Endodermal cell (in vitro differentiated cells): ENCODE measurements around the gene UBASH3A. TPM values are rescaled to one million over a fixed set of nuclear protein-coding genes. Genes with fewer than 3 reads are reported as not detected.

Experiments
- DNase-seq: peaks from one replicate; pipeline ENCODE4 v3.0.0-alpha.2; 2017
- H3K27ac ChIP-seq: 2 replicates; pipeline ENCODE4 v1.5.1; 2013; ENCODE audit warnings: mild to moderate bottlenecking, low read depth, low read length, moderate library complexity
- H3K27me3 ChIP-seq: 2 replicates; pipeline ENCODE4 v1.6.1; 2013; ENCODE audit warnings: mild to moderate bottlenecking, low read length, moderate library complexity; ENCODE audit not compliant: insufficient read depth, control insufficient read depth, poor library complexity, severe bottlenecking
- H3K36me3 ChIP-seq: 2 replicates; pipeline ENCODE4 v1.7.0; 2013; ENCODE audit warnings: mild to moderate bottlenecking, low read length, moderate library complexity; ENCODE audit not compliant: control insufficient read depth, insufficient read depth
- H3K4me1 ChIP-seq: one replicate; pipeline ENCODE4 v1.7.0; 2013; ENCODE audit warnings: low read length; ENCODE audit not compliant: control insufficient read depth, insufficient read depth
- H3K4me3 ChIP-seq: 2 replicates; pipeline ENCODE4 v1.5.1; 2013; ENCODE audit warnings: mild to moderate bottlenecking, low read length, moderate library complexity
- H3K9ac ChIP-seq: 2 replicates; pipeline ENCODE4 v1.6.1; 2013; ENCODE audit warnings: mild to moderate bottlenecking, low read length, moderate library complexity; ENCODE audit not compliant: poor library complexity, severe bottlenecking; ENCODE audit errors: extremely low read depth
- H3K9me3 ChIP-seq: 2 replicates; pipeline ENCODE4 v1.6.1; 2013; ENCODE audit warnings: mild to moderate bottlenecking, low read length, moderate library complexity; ENCODE audit not compliant: control insufficient read depth
- H3K27ac Mint-ChIP-seq: 2 replicates; pipeline ENCODE4 v1.8.0; 2020; ENCODE audit warnings: mixed read lengths
- H3K27me3 Mint-ChIP-seq: 2 replicates; pipeline ENCODE4 v1.8.0; 2021; ENCODE audit warnings: mild to moderate bottlenecking, mixed read lengths; ENCODE audit not compliant: insufficient read depth
- H3K36me3 Mint-ChIP-seq: 2 replicates; pipeline ENCODE4 v1.8.0; 2020; ENCODE audit warnings: low read depth, mixed read lengths
- H3K4me1 Mint-ChIP-seq: 2 replicates; pipeline ENCODE4 v1.8.0; 2020; ENCODE audit warnings: mixed read lengths
- H3K4me3 Mint-ChIP-seq: 2 replicates; pipeline ENCODE4 v1.8.0; 2020; ENCODE audit warnings: mild to moderate bottlenecking, moderate library complexity, mixed read lengths
- H3K9me3 Mint-ChIP-seq: 2 replicates; pipeline ENCODE4 v1.8.0; 2020; ENCODE audit warnings: mild to moderate bottlenecking, mixed read lengths
- WGBS, 2 experiments: methylation state at CpG; one replicate each; pipeline versions ENCODE4 v1.1.5 to v1.1.7; 2013; ENCODE audit warnings: missing lambda C conversion rate in 2 of 2, mixed read lengths in 1 of 2; ENCODE audit not compliant: insufficient coverage in 1 of 2, insufficient read length in 1 of 2; 5-methylcytosine and 5-hydroxymethylcytosine counted together
- total RNA-seq, 2 donors: library from RNA; stranded (reverse); fragmentation: NEBNext Ultra II Directional in 1 of 2; extraction: Animal tissue kit (Norgen Biotek cat#: 25700) in 1 of 2; gene quantifications; 2 replicates in 1 of 2; 3 replicates in 1 of 2; pipeline ENCODE4 v1.2.1, GENCODE V29; 2021
- TF ChIP-seq, protein P1 (sequence below): fragments of 200-600 bp; sonication (generic); conservative IDR thresholded peaks from 2 replicates; pipeline ENCODE4 v1.5.0; 2021; ENCODE audit warnings: antibody characterized with exemption, mild to moderate bottlenecking

The UBASH3A gene
- total RNA-seq, 2 donors from 2014 or later, result not detected

- Mint-ChIP-seq H3K27me3 (no peaks in the 10 kb centered on the region), H3K36me3 (no peaks in the 10 kb centered on the region), H3K27ac (no peak within 1 kb of the TSS), H3K9me3 (no peaks in the 10 kb centered on the region), H3K4me3 (no peak within 1 kb of the TSS), H3K4me1 (peaks cover 10% of the 10 kb centered on the region)
- Histone ChIP-seq H3K4me3 (no peak within 1 kb of the TSS), H3K27me3 (no peaks in the 10 kb centered on the region), H3K27ac (no peak within 1 kb of the TSS), H3K9ac (no peak within 1 kb of the TSS), H3K9me3 (no peaks in the 10 kb centered on the region), H3K4me1 (no peaks in the 10 kb centered on the region), H3K36me3 (no peaks in the 10 kb centered on the region)
- 90 to 94% methylated on average over 14 to 17 of the region's 17 CpGs for WGBS, 2 experiments
- DNase-seq, result no peak
- TF ChIP-seq, protein P1, sequence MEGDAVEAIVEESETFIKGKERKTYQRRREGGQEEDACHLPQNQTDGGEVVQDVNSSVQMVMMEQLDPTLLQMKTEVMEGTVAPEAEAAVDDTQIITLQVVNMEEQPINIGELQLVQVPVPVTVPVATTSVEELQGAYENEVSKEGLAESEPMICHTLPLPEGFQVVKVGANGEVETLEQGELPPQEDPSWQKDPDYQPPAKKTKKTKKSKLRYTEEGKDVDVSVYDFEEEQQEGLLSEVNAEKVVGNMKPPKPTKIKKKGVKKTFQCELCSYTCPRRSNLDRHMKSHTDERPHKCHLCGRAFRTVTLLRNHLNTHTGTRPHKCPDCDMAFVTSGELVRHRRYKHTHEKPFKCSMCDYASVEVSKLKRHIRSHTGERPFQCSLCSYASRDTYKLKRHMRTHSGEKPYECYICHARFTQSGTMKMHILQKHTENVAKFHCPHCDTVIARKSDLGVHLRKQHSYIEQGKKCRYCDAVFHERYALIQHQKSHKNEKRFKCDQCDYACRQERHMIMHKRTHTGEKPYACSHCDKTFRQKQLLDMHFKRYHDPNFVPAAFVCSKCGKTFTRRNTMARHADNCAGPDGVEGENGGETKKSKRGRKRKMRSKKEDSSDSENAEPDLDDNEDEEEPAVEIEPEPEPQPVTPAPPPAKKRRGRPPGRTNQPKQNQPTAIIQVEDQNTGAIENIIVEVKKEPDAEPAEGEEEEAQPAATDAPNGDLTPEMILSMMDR, result no peak
These were observed 7.6 kb upstream of the UBASH3A start, which contains the start of gene TMPRSS3 for GRCh38 chr21:42395905-42396651. TMPRSS3 (minus strand) TSS chr21:42396052; CDS start chr21:42395417, 635 bp downstream.

DNA sequence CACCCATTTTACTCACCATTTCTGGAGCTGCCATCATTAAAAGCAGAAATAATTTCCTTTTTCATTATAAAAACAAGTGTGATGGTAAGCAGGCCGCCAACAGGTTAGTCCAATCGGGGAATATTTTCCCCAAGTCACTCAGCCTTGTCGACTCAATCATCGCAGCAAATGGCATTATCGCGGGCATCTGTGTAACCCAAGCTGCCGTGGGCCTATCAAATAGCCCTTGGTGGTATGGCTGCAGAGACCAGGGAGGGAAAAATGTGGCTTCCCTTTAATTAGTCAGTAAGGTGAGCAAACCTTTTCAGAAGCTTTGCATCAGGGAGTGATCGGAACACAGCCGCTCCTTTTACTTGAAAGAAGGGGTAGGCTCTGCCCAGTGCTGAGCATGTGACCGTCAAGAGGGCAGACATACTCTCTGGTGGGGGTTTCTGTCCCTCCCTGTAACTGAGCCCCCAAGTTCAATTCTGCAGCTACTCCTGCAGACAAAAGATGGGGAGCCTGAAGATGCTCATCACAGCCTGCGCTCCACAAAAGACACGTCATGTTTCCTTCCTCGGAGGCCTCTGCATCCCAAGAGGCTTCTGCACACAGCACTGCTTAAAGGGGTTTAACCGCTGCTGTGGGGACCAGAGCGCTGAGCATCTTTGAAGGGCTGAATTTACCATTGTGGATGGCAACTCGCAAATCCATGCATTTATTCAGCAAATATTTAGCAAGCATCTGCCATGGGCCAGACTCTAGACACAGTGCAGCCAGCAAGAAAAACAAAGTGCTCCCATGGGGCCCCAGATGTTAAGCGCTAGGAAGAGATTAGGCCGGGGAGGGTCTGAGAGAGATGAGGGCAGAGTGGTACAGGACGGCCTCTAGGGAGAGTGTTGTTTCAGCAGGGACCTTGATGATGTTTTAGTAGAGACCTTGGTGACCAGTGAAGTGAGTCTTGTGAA lies 6.6 kb upstream of the UBASH3A start:
- Mint-ChIP-seq H3K36me3 (no peaks in the 10 kb centered on the region), H3K27me3 (no peaks in the 10 kb centered on the region), H3K4me3 (no peak overlapping the region), H3K9me3 (no peaks in the 10 kb centered on the region), H3K4me1 (peaks cover 10% of the 10 kb centered on the region), H3K27ac (no peak overlapping the region)
- Histone ChIP-seq H3K9ac (no peak overlapping the region), H3K4me3 (no peak overlapping the region), H3K27me3 (no peaks in the 10 kb centered on the region), H3K9me3 (peaks cover 6% of the 10 kb centered on the region), H3K36me3 (no peaks in the 10 kb centered on the region), H3K27ac (no peak overlapping the region), H3K4me1 (no peaks in the 10 kb centered on the region)
- no peak for DNase-seq
- TF ChIP-seq, protein P1, result no peak
- 90 to 94% methylated on average over 15 to 19 of the region's 19 CpGs for WGBS, 2 experiments

DNA sequence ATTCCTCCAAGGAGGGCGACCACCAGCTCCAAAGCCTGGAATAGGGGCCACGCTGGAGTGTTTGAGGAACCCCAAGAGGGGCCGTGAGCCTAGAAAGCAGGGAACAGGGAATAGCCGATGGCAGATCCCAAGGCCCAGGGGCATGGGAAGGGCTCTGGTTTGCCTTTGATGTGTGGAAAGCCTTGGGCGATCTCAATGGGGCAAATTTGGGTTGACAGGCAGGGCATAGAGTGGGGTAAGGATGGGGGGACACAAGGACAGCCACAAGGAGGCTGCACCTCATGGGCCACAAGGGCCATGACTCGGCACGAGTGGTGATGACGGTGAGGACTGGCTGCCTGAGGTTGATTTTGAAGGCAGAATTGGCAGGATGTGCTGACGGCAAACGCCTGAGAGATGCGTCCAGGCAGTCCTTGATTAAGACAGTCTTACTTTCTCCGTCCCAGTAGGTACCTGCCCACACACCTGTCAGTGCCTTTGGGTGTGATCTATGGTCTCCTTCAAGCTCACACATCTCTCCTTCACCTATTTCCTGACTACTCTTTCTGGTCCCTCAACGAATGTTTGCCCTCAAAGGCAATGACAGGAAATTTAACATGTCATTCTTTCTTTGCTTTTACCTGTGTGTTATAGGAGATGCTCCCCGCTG lies 5.8 kb upstream of the UBASH3A start:
- Mint-ChIP-seq H3K9me3 (no peaks in the 10 kb centered on the region), H3K4me3 (no peak overlapping the region)

More for the DNA sequence above, 5.8 kb upstream of the UBASH3A start:
- no peaks in the 10 kb centered on the region for H3K36me3 Mint-ChIP-seq
- Histone ChIP-seq H3K9me3 (peaks cover 7% of the 10 kb centered on the region), H3K4me3 (no peak overlapping the region), H3K27ac (no peak overlapping the region), H3K27me3 (no peaks in the 10 kb centered on the region), H3K9ac (no peak overlapping the region), H3K36me3 (no peaks in the 10 kb centered on the region), H3K4me1 (no peaks in the 10 kb centered on the region)
- no peak overlapping the region for H3K27ac Mint-ChIP-seq
- WGBS, 2 experiments, result 93 to 97% methylated on average over 11 to 14 of the region's 14 CpGs
- peaks cover 10% of the 10 kb centered on the region for H3K4me1 Mint-ChIP-seq
- no peaks in the 10 kb centered on the region for H3K27me3 Mint-ChIP-seq
- DNase-seq, result no peak
- TF ChIP-seq, protein P1, result no peak
